SJSA1 (cell line): ENCODE measurements around the gene MTUS2. TPM values are rescaled to one million over a fixed set of nuclear protein-coding genes. Genes with fewer than 3 reads are reported as not detected.
"Not testable (repeated sequence)": the region's sequence is repeated elsewhere in the genome, so short reads cannot be mapped to it uniquely, and the experiment has no call there.

Experiments
- DNase-seq, 2 experiments: peaks; one replicate each; pipeline ENCODE4 v3.0.0-alpha.2; 2015 to 2020; ENCODE audit warnings: low spot score in 2 of 2, low read depth in 1 of 2
- H3K27ac ChIP-seq: fragments of 250-450 bp; sonication (Bioruptor Pico); 2 replicates; pipeline ENCODE4 v1.5.1; 2020; ENCODE audit warnings: mild to moderate bottlenecking, moderate library complexity
- H3K27me3 ChIP-seq: fragments of 250-450 bp; sonication (Bioruptor Pico); replicated peaks from 2 replicates; pipeline ENCODE4 v1.5.1; 2020; ENCODE audit warnings: mild to moderate bottlenecking, moderate library complexity
- H3K36me3 ChIP-seq: fragments of 250-450 bp; sonication (Bioruptor Pico); 2 replicates; pipeline ENCODE4 v1.5.1; 2020; ENCODE audit warnings: mild to moderate bottlenecking
- H3K4me1 ChIP-seq: fragments of 250-450 bp; sonication (Bioruptor Pico); replicated peaks from 2 replicates; pipeline ENCODE4 v1.6.1; 2021; ENCODE audit warnings: mild to moderate bottlenecking
- H3K4me3 ChIP-seq: fragments of 250-450 bp; sonication (Bioruptor Pico); 2 replicates; pipeline ENCODE4 v1.5.1; 2020; ENCODE audit warnings: mild to moderate bottlenecking
- H3K9me3 ChIP-seq: fragments of 250-450 bp; sonication (Bioruptor Pico); replicated peaks from 2 replicates; pipeline ENCODE4 v1.5.1; 2020; ENCODE audit warnings: mild to moderate bottlenecking
- total RNA-seq: library from RNA; depleted of rRNA; stranded (reverse); fragments of >200 nt; shearing (Covaris generic); gene quantifications from 2 replicates; pipeline ENCODE4 v1.2.3, GENCODE V29; 2014

MTUS2 gene
- total RNA-seq, 1 experiment from 2014 or later, result not detected

GRCh38 chr13:28955264-28955966 is 135.3 kb downstream of the MTUS2 start:
- no peak for DNase-seq
- Histone ChIP-seq H3K36me3 (no peaks in the 10 kb centered on the region), H3K4me1 (no peaks in the 10 kb centered on the region), H3K27me3 (no peaks in the 10 kb centered on the region), H3K27ac (no peak overlapping the region), H3K9me3 (no peaks in the 10 kb centered on the region), H3K4me3 (no peak overlapping the region)

- no peak overlapping the region for H3K27ac ChIP-seq
- no peaks in the 10 kb centered on the region for H3K9me3 ChIP-seq
- no peaks in the 10 kb centered on the region for H3K27me3 ChIP-seq
- no peaks in the 10 kb centered on the region for H3K4me1 ChIP-seq
- H3K36me3 ChIP-seq, result no peaks in the 10 kb centered on the region
- no peak for DNase-seq
- no peak overlapping the region for H3K4me3 ChIP-seq
Observed at GRCh38 chr13:28958018-28958417, 137.9 kb downstream of the MTUS2 start.

GRCh38 chr13:28958441-28958840 is 138.3 kb downstream of the MTUS2 start:
- no peak overlapping the region for H3K27ac ChIP-seq
- H3K4me1 ChIP-seq, result no peaks in the 10 kb centered on the region
- no peaks in the 10 kb centered on the region for H3K27me3 ChIP-seq
- no peak for DNase-seq
- no peak overlapping the region for H3K4me3 ChIP-seq
- no peaks in the 10 kb centered on the region for H3K36me3 ChIP-seq
- H3K9me3 ChIP-seq, result no peaks in the 10 kb centered on the region

GRCh38 chr13:28964052-28964451 is 143.9 kb downstream of the MTUS2 start:
- Histone ChIP-seq H3K27me3 (no peaks in the 10 kb centered on the region), H3K4me3 (no peak overlapping the region), H3K9me3 (no peaks in the 10 kb centered on the region), H3K4me1 (no peaks in the 10 kb centered on the region), H3K27ac (no peak overlapping the region), H3K36me3 (no peaks in the 10 kb centered on the region)
- no peak for DNase-seq

GRCh38 chr13:28964803-28965202 is 144.7 kb downstream of the MTUS2 start:
- Histone ChIP-seq H3K27me3 (no peaks in the 10 kb centered on the region), H3K36me3 (no peaks in the 10 kb centered on the region)

GRCh38 chr13:28967029-28967915 is 147.1 kb downstream of the MTUS2 start:
- Histone ChIP-seq H3K9me3 (no peaks in the 10 kb centered on the region), H3K36me3 (no peaks in the 10 kb centered on the region), H3K4me3 (no peak overlapping the region), H3K27me3 (no peaks in the 10 kb centered on the region), H3K4me1 (no peaks in the 10 kb centered on the region), H3K27ac (no peak overlapping the region)
- DNase-seq, result no peak

More at GRCh38 chr13:28964803-28965202, 144.7 kb downstream of the MTUS2 start:
- H3K4me1 ChIP-seq, result no peaks in the 10 kb centered on the region
- H3K27ac ChIP-seq, result no peak overlapping the region
- H3K4me3 ChIP-seq, result no peak overlapping the region
- no peak for DNase-seq
- H3K9me3 ChIP-seq, result no peaks in the 10 kb centered on the region

GRCh38 chr13:28976195-28976594 is 156.1 kb downstream of the MTUS2 start:
- Histone ChIP-seq H3K36me3 (no peaks in the 10 kb centered on the region), H3K9me3 (no peaks in the 10 kb centered on the region), H3K4me1 (no peaks in the 10 kb centered on the region), H3K27me3 (peaks cover 12% of the 10 kb centered on the region), H3K4me3 (no peak overlapping the region), H3K27ac (no peak overlapping the region)
- no peak for DNase-seq

GRCh38 chr13:28976636-28977035 is 156.5 kb downstream of the MTUS2 start:
- Histone ChIP-seq H3K9me3 (no peaks in the 10 kb centered on the region), H3K27me3 (peaks cover 12% of the 10 kb centered on the region), H3K27ac (no peak overlapping the region), H3K4me3 (no peak overlapping the region), H3K36me3 (no peaks in the 10 kb centered on the region), H3K4me1 (no peaks in the 10 kb centered on the region)
- DNase-seq, result no peak

- H3K4me3 ChIP-seq, result no peak overlapping the region
- H3K36me3 ChIP-seq, result no peaks in the 10 kb centered on the region
- no peak overlapping the region for H3K27ac ChIP-seq
- peaks cover 10% of the 10 kb centered on the region for H3K27me3 ChIP-seq
- DNase-seq, result no peak
- H3K9me3 ChIP-seq, result no peaks in the 10 kb centered on the region
- H3K4me1 ChIP-seq, result no peaks in the 10 kb centered on the region
Observed at GRCh38 chr13:28978574-28978973, 158.4 kb downstream of the MTUS2 start.

- H3K4me3 ChIP-seq, result no peak overlapping the region
- H3K4me1 ChIP-seq, result no peaks in the 10 kb centered on the region
- DNase-seq, result no peak
- H3K36me3 ChIP-seq, result no peaks in the 10 kb centered on the region
- H3K27me3 ChIP-seq, result no peaks in the 10 kb centered on the region; the same call in none of the 2 replicates
- H3K9me3 ChIP-seq, result no peaks in the 10 kb centered on the region
- H3K27ac ChIP-seq, result no peak overlapping the region
Observed at GRCh38 chr13:28981530-28981929, 161.4 kb downstream of the MTUS2 start.

- DNase-seq, result no peak
- H3K9me3 ChIP-seq, result no peaks in the 10 kb centered on the region
- no peaks in the 10 kb centered on the region; the same call in none of the 2 replicates for H3K27me3 ChIP-seq
- H3K4me1 ChIP-seq, result no peaks in the 10 kb centered on the region
- H3K4me3 ChIP-seq, result no peak overlapping the region
- no peaks in the 10 kb centered on the region for H3K36me3 ChIP-seq
- no peak overlapping the region for H3K27ac ChIP-seq
Observed at GRCh38 chr13:28983641-28984040, 163.5 kb downstream of the MTUS2 start.

- no peak for DNase-seq
- Histone ChIP-seq H3K36me3 (no peaks in the 10 kb centered on the region), H3K27ac (no peak overlapping the region), H3K9me3 (no peaks in the 10 kb centered on the region), H3K4me3 (no peak overlapping the region), H3K27me3 (no peaks in the 10 kb centered on the region; the same call in none of the 2 replicates), H3K4me1 (no peaks in the 10 kb centered on the region)
Observed at GRCh38 chr13:28984326-28984725, 164.2 kb downstream of the MTUS2 start.

GRCh38 chr13:28984825-28985224 is 164.7 kb downstream of the MTUS2 start:
- no peak overlapping the region for H3K27ac ChIP-seq
- no peaks in the 10 kb centered on the region for H3K9me3 ChIP-seq
- H3K4me1 ChIP-seq, result no peaks in the 10 kb centered on the region
- H3K4me3 ChIP-seq, result no peak overlapping the region
- no peak for DNase-seq
- H3K36me3 ChIP-seq, result no peaks in the 10 kb centered on the region
- no peaks in the 10 kb centered on the region; the same call in none of the 2 replicates for H3K27me3 ChIP-seq

GRCh38 chr13:28990378-28990777 is 170.2 kb downstream of the MTUS2 start:
- not testable (repeated sequence) for H3K27ac ChIP-seq, H3K27me3 ChIP-seq, H3K36me3 ChIP-seq, DNase-seq, H3K4me1 ChIP-seq, H3K9me3 ChIP-seq, H3K4me3 ChIP-seq
